Activated naive CD4-positive, alpha-beta T cell treated with anti-CD3 and anti-CD28 coated beads, Interleukin-2, amount 10 ng/mL, durations not matched to agents 7 days and 5 days (primary cell): ENCODE measurements around the gene FBXO2.

Experiments
- CTCF ChIA-PET: fragments of 350-600 bp; sonication (Branson Sonifier 250); formaldehyde crosslinking; loops from one replicate; lab custom pipeline; 2021; ENCODE audit warnings: antibody characterized with exemption; lab: Charles Lee
- DNase-seq: peaks from one replicate; pipeline ENCODE4 v3.0.0-alpha.2; 2020
- H3K27ac Mint-ChIP-seq: one replicate; pipeline ENCODE4 v1.8.0; 2021; ENCODE audit warnings: mild to moderate bottlenecking, moderate library complexity, mixed read lengths
- H3K27me3 Mint-ChIP-seq: one replicate; pipeline ENCODE4 v1.8.0; 2021; ENCODE audit warnings: mild to moderate bottlenecking, mixed read lengths
- H3K36me3 Mint-ChIP-seq: one replicate; pipeline ENCODE4 v1.8.0; 2021; ENCODE audit warnings: mixed read lengths
- H3K4me1 Mint-ChIP-seq: one replicate; pipeline ENCODE4 v1.8.0; 2021; ENCODE audit warnings: mixed read lengths
- H3K4me3 Mint-ChIP-seq: one replicate; pipeline ENCODE4 v1.8.0; 2021; ENCODE audit warnings: mild to moderate bottlenecking, moderate library complexity, mixed read lengths
- H3K9me3 Mint-ChIP-seq: one replicate; pipeline ENCODE4 v1.8.0; 2021; ENCODE audit warnings: mixed read lengths

Gene FBXO2

DNA sequence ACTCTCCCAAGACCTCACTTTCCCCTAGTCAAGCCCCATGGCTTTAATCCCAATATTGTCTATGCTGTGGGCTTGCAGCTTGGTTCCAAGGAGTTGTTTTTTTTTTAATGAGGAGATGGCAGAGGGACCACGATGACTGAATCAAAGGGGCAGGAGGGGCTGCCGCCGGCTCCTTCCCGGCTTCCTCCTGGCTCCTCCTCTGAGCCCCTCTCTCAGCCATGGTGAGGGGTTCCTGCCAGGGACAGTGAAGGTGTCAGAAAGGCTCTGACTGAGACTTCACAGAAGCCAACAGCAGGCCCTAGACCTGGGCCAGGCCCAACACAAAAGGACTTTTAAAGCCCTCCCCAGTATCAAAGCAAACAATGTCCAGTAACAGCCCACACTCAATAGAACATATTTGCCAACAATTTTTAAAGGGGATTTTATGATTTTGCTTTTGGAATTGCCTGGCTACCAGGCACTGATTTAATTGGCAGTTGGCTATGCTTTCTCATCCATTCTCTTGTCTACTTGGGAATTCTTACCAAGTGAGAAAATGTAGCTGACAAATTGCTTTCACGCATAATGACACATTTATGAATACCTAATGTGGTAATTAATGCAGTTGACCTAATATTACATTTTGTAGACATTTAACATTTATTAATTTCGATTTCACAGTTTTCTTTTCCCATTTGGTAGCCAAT is 54.2 kb downstream of the FBXO2 start:
- CTCF ChIA-PET: no interaction called here
- Mint-ChIP-seq H3K27me3 (peaks cover 52% of the 10 kb centered on the region), H3K4me1 (no peaks in the 10 kb centered on the region)

DNA sequence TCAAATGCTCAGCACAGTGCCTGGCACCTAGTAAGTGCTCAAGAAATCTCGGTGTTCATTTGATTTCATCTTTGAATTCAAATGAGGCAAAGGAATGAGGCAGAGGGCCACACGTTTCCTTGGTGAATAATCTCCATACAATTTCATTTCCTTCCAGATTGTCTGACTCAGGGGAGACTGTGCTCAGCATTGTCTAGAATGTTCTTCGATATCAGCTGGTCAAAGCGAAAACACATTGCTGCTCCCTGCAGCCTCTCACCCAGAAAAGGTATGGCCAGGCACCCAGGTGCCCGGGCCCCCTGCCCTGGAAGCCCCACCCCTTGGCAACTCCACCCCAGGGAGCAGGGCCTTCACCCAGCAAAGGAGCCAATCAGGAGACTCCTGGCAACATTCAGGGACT is 55.8 kb downstream of the FBXO2 start:
- Mint-ChIP-seq H3K9me3 (no peaks in the 10 kb centered on the region), H3K27ac (no peak overlapping the region), H3K36me3 (no peaks in the 10 kb centered on the region), H3K27me3 (peaks cover 66% of the 10 kb centered on the region), H3K4me1 (no peaks in the 10 kb centered on the region), H3K4me3 (no peak overlapping the region)
- no peak for DNase-seq
- CTCF ChIA-PET: no interaction called here

More for the DNA sequence above, 54.2 kb downstream of the FBXO2 start:
- Mint-ChIP-seq H3K36me3 (no peaks in the 10 kb centered on the region), H3K4me3 (no peak overlapping the region), H3K9me3 (no peaks in the 10 kb centered on the region), H3K27ac (no peak overlapping the region)
- DNase-seq: no peak
